ENCODE data around the gene PI4KB. TPM values are rescaled to one million over a fixed set of nuclear protein-coding genes. Genes with fewer than 3 reads are reported as not detected.

The PI4KB gene
- total RNA-seq, 1 experiment from 2014 or later, result 45.1 TPM

GRCh38 chr1:151289080-151289935 is 37.9 kb downstream of the PI4KB start:
- Histone ChIP-seq H3K9ac (ENCODE audit: low read length) (no peak overlapping the region), H3K4me1 (ENCODE audit: control insufficient read depth in 1 of 2, insufficient read depth in 2 of 2, low read length in 2 of 2) (no peaks in the 10 kb centered on the region), H3K4me3 (replicated peaks in 1 of 2; ENCODE audit: low read depth in 1 of 2, low read length in 2 of 2) (no peak overlapping the region), H3K9me3 (ENCODE audit: control insufficient read depth in 1 of 2, insufficient read depth in 1 of 2, low read depth in 1 of 2, low read length in 2 of 2) (no peaks in the 10 kb centered on the region), H3K79me2 (ENCODE audit: insufficient read depth, low read length) (peaks cover 2% of the 10 kb centered on the region; the same call in 1 of the 2 replicates), H3K36me3 (ENCODE audit: control insufficient read depth in 1 of 2, insufficient read depth in 2 of 2, low read length in 2 of 2) (peaks cover 12 to 13% of the 10 kb centered on the region in 2 experiments; a peak in 3 of 4 replicates), H3K9me2 (ENCODE audit: insufficient read depth) (no peaks in the 10 kb centered on the region), H3K27me3 (ENCODE audit: insufficient read depth, low read length) (no peaks in the 10 kb centered on the region), H4K20me1 (ENCODE audit: insufficient read depth) (no peaks in the 10 kb centered on the region), H2AFZ (ENCODE audit: low read depth, low read length, poor library complexity, severe bottlenecking) (no peak overlapping the region), H3K27ac (ENCODE audit: low read depth, low read length) (no peak overlapping the region), H3K4me2 (ENCODE audit: low read length) (no peak overlapping the region)
- DNase-seq (ENCODE audit: low read depth, low spot score) (no peak), ATAC-seq (no peak)
- POLR2A ChIA-PET, result no interaction called here
- CTCF ChIA-PET, result no interaction called here
- intact Hi-C loops (cut with micrococcal nuclease), result no loop called here
- RAD21 ChIA-PET (ENCODE audit: low non-redundant PET in 1 of 2, low total read pairs in 2 of 2, uncharacterized antibody in 2 of 2, unreplicated experiment in 2 of 2), result no interaction called here
- BruUV-seq (replicated peaks), result no TSS peak
- TF ChIP-seq MAX (IDR thresholded peaks at IDR 0.05) (no peak), POLR2AphosphoS5 (IDR thresholded peaks at IDR 0.05; ENCODE audit: low read depth, low read length) (no peak), CBX3 (IDR thresholded peaks at IDR 0.05; ENCODE audit: low read depth) (no peak), EZH2 (IDR thresholded peaks at IDR 0.05) (no peak), YY1 (IDR thresholded peaks at IDR 0.05; ENCODE audit: extremely low read depth, insufficient replicate concordance, low read depth, low read length) (no peak), EGR1 (IDR thresholded peaks at IDR 0.05; ENCODE audit: low read depth) (no peak), ATF3 (IDR thresholded peaks at IDR 0.05) (no peak), SP1 (IDR thresholded peaks at IDR 0.05; ENCODE audit: low read depth) (no peak), POLR2A (IDR thresholded peaks at IDR 0.05; ENCODE audit: borderline replicate concordance, extremely low read depth, insufficient read depth, insufficient read length) (no peak), ZFX (IDR thresholded peaks at IDR 0.05) (no peak)
- TF ChIP-seq, protein P1, sequence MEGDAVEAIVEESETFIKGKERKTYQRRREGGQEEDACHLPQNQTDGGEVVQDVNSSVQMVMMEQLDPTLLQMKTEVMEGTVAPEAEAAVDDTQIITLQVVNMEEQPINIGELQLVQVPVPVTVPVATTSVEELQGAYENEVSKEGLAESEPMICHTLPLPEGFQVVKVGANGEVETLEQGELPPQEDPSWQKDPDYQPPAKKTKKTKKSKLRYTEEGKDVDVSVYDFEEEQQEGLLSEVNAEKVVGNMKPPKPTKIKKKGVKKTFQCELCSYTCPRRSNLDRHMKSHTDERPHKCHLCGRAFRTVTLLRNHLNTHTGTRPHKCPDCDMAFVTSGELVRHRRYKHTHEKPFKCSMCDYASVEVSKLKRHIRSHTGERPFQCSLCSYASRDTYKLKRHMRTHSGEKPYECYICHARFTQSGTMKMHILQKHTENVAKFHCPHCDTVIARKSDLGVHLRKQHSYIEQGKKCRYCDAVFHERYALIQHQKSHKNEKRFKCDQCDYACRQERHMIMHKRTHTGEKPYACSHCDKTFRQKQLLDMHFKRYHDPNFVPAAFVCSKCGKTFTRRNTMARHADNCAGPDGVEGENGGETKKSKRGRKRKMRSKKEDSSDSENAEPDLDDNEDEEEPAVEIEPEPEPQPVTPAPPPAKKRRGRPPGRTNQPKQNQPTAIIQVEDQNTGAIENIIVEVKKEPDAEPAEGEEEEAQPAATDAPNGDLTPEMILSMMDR (IDR thresholded peaks at IDR 0.05 in 2 of 3, conservative IDR thresholded peaks at IDR 0.05 in 1 of 3; ENCODE audit: borderline replicate concordance in 1 of 3, insufficient read depth in 1 of 3, low read depth in 2 of 3, low read length in 2 of 3), result no peak

Measured in HCT116 (cell line).